SU-DHL-6 (cell line): ENCODE data around the gene TTC16.

Experiments
- H2AFZ ChIP-seq: fragments of 200-600 bp; sonication (generic); 2 replicates; pipeline ENCODE4 v1.6.1; 2014; ENCODE audit warnings: low read depth, mild to moderate bottlenecking, moderate library complexity, mixed read lengths, antibody characterized with exemption, low read length; ENCODE audit not compliant: severe bottlenecking
- H3F3A ChIP-seq: fragments of 200-600 bp; shearing (Covaris generic); 2 replicates; pipeline ENCODE4 v1.6.0; 2016; ENCODE audit warnings: antibody characterized with exemption, mild to moderate bottlenecking; ENCODE audit not compliant: insufficient read depth
- H3K27ac ChIP-seq: fragments of 200-600 bp; sonication (generic); 2 replicates; pipeline ENCODE4 v1.5.1; 2016; ENCODE audit warnings: low read depth, mild to moderate bottlenecking, low read length, moderate library complexity, mixed read lengths
- H3K27me3 ChIP-seq: fragments of 200-600 bp; sonication (generic), shearing (Covaris generic); 2 replicates; pipeline ENCODE4 v1.6.0; 2014; ENCODE audit warnings: mild to moderate bottlenecking, low read length
- H3K36me3 ChIP-seq: fragments of 200-600 bp; sonication (generic); 2 replicates; pipeline ENCODE4 v1.6.1; 2014; ENCODE audit warnings: mild to moderate bottlenecking, low read length, mixed read lengths
- H3K4me2 ChIP-seq: fragments of 300-600, 200-600 bp; shearing (Covaris generic), sonication (generic); 2 replicates; pipeline ENCODE4 v1.6.0; 2014; ENCODE audit warnings: low read length, low read depth, mild to moderate bottlenecking; ENCODE audit not compliant: poor library complexity, severe bottlenecking
- H3K4me3 ChIP-seq: fragments of 200-600 bp; sonication (generic); 2 replicates; pipeline ENCODE4 v1.5.1; 2014; ENCODE audit warnings: antibody characterized with exemption, low read length, mild to moderate bottlenecking, mixed read lengths; ENCODE audit not compliant: insufficient read depth, poor library complexity, severe bottlenecking
- H3K79me2 ChIP-seq: fragments of 200-600 bp; sonication (generic); 2 replicates; pipeline ENCODE4 v1.6.1; 2014; ENCODE audit warnings: mild to moderate bottlenecking, low read length, moderate library complexity; ENCODE audit not compliant: insufficient read depth
- H3K9ac ChIP-seq: fragments of 200-600 bp; sonication (generic); 2 replicates; pipeline ENCODE4 v1.7.0; 2014; ENCODE audit warnings: mild to moderate bottlenecking, low read length
- H3K9me2 ChIP-seq: fragments of 200-600 bp; sonication (generic); replicated peaks from 2 replicates; pipeline ENCODE4 v1.6.1; 2014; ENCODE audit warnings: low read length; ENCODE audit not compliant: insufficient read depth
- H3K9me3 ChIP-seq: fragments of 200-600 bp; sonication (generic); 2 replicates; pipeline ENCODE4 v1.6.1; 2014; ENCODE audit warnings: low read length, mixed read lengths; ENCODE audit not compliant: insufficient read depth
- H4K20me1 ChIP-seq: fragments of 200-600 bp; sonication (generic); 2 replicates; pipeline ENCODE4 v1.6.1; 2014; ENCODE audit warnings: low read depth, mild to moderate bottlenecking, antibody characterized with exemption, low read length, moderate library complexity, mixed read lengths
- EZH2phosphoT487 ChIP-seq: fragments of 200-600 bp; sonication (generic), shearing (Covaris generic); conservative IDR thresholded peaks from 2 replicates; pipeline ENCODE4 v1.6.1; 2018; ENCODE audit warnings: mild to moderate bottlenecking, antibody characterized with exemption, low read length, moderate library complexity, mixed read lengths
- TF ChIP-seq, protein P1 (sequence below): fragments of 200-600 bp; sonication (generic); IDR thresholded peaks from one replicate; pipeline ENCODE4 v1.5.1; 2017; ENCODE audit warnings: antibody characterized with exemption, mild to moderate bottlenecking, low read length, moderate library complexity; ENCODE audit not compliant: insufficient read depth, poor library complexity, severe bottlenecking

TTC16 gene

DNA sequence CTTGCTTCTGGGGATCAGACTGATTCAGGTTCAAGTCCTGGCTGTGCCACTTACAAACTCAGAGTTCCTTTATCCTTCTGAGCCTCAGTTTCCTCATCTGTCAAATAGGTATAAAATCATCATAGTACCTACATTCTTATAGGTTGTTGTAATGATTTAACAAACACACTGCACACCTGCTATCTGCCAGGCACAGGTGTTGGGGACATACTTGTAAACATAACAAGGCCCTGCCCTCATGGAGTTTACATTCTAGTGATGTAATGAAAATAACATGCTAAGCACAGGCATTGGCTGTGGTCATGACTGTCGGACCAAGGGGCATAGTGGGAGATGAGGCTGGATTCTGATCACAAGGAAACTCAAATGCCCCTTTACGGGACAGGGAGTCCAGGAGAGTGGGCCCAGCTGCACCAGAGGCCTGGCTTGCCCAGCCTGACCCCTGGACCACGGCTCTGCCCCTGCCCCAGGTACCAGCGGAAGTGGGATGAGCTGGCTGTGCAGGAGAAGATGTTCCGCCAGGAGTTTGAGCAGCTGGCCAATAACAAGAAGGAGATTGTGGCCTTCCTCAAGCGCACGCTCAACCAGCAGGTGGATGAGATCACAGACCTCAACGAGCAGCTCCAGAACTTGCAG is 6.8 kb upstream of the TTC16 start:
- H3K79me2 ChIP-seq, result no peaks in the 10 kb centered on the region
- no peaks in the 10 kb centered on the region; the same call in 1 of the 2 replicates for H3K9me3 ChIP-seq
- H3F3A ChIP-seq, result no peaks in the 10 kb centered on the region
- H2AFZ ChIP-seq, result no peak overlapping the region
- H3K36me3 ChIP-seq, result no peaks in the 10 kb centered on the region
- H3K27ac ChIP-seq, result no peak overlapping the region
- TF ChIP-seq EZH2phosphoT487, result no peak
- TF ChIP-seq, protein P1, sequence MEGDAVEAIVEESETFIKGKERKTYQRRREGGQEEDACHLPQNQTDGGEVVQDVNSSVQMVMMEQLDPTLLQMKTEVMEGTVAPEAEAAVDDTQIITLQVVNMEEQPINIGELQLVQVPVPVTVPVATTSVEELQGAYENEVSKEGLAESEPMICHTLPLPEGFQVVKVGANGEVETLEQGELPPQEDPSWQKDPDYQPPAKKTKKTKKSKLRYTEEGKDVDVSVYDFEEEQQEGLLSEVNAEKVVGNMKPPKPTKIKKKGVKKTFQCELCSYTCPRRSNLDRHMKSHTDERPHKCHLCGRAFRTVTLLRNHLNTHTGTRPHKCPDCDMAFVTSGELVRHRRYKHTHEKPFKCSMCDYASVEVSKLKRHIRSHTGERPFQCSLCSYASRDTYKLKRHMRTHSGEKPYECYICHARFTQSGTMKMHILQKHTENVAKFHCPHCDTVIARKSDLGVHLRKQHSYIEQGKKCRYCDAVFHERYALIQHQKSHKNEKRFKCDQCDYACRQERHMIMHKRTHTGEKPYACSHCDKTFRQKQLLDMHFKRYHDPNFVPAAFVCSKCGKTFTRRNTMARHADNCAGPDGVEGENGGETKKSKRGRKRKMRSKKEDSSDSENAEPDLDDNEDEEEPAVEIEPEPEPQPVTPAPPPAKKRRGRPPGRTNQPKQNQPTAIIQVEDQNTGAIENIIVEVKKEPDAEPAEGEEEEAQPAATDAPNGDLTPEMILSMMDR, result no peak
- H3K4me2 ChIP-seq, result no peak overlapping the region
- no peak overlapping the region for H3K4me3 ChIP-seq
- H3K9me2 ChIP-seq, result no peaks in the 10 kb centered on the region
- H3K27me3 ChIP-seq, result no peaks in the 10 kb centered on the region
- H3K9ac ChIP-seq, result no peak overlapping the region
- no peaks in the 10 kb centered on the region for H4K20me1 ChIP-seq

DNA sequence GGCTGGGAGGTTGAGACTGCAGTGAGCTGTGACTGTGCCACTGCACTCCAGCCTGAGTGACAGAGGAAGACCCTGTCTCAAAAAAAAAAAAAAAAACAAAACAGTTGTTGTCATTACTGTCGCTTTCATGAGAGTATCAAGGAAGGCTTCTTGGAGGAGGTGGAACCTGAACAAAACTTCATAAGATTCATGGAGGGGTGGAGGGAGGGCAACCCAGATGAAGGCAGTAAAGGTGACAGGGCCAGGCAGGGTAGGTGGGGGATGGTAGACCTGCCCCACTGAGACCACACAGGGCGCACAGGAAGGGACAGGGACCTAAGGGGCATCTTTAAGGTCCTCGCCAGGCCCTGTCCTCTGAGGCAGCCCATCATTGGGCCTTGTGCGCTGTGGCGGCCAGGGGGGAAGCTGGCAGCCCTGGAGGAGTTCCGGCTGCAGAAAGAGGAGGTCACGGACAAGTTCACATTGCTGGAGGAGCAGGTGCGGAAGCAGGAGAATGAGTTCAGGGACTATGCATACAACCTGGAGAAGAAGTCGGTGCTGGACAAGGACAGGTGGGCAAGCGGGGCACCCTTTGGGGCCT is 5.6 kb upstream of the TTC16 start:
- Histone ChIP-seq H3K9ac (no peak overlapping the region), H3F3A (no peaks in the 10 kb centered on the region), H3K27me3 (no peaks in the 10 kb centered on the region), H3K27ac (no peak overlapping the region), H2AFZ (no peak overlapping the region), H3K9me2 (no peaks in the 10 kb centered on the region), H4K20me1 (no peaks in the 10 kb centered on the region), H3K4me2 (no peak overlapping the region), H3K79me2 (no peaks in the 10 kb centered on the region), H3K36me3 (no peaks in the 10 kb centered on the region), H3K9me3 (no peaks in the 10 kb centered on the region; the same call in 1 of the 2 replicates), H3K4me3 (no peak overlapping the region)
- TF ChIP-seq, protein P1, result no peak
- no peak for TF ChIP-seq EZH2phosphoT487

GRCh38 chr9:127711226-127711701 is 4.6 kb upstream of the TTC16 start:
- Histone ChIP-seq H3F3A (no peaks in the 10 kb centered on the region), H2AFZ (no peak overlapping the region), H3K79me2 (no peaks in the 10 kb centered on the region), H3K9me2 (no peaks in the 10 kb centered on the region), H4K20me1 (no peaks in the 10 kb centered on the region), H3K9me3 (no peaks in the 10 kb centered on the region; the same call in 1 of the 2 replicates), H3K4me2 (no peak overlapping the region), H3K4me3 (no peak overlapping the region), H3K27ac (no peak overlapping the region), H3K9ac (no peak overlapping the region), H3K27me3 (no peaks in the 10 kb centered on the region), H3K36me3 (no peaks in the 10 kb centered on the region)
- TF ChIP-seq, protein P1, result no peak
- no peak for TF ChIP-seq EZH2phosphoT487
